Anterior cingulate cortex (tissue), 58 donors: ENCODE data around the gene FADS6.
A peak's percentile ranks its signal among the peaks of the same experiment; 100 is the strongest.
"Not testable (repeated sequence)": the region's sequence is repeated elsewhere in the genome, so short reads cannot be mapped to it uniquely, and the experiment has no call there.

Experiments
- DNase-seq, 58 donors: peaks; one replicate each; lab custom pipeline; 2025; lab: John Stamatoyannopoulos, UW

The FADS6 gene

GRCh38 chr17:74871356-74872076 lies 21.9 kb downstream of the FADS6 start:
- DNase-seq: no peak

GRCh38 chr17:74870512-74870911 lies 22.9 kb downstream of the FADS6 start:
- no peak for DNase-seq

DNA sequence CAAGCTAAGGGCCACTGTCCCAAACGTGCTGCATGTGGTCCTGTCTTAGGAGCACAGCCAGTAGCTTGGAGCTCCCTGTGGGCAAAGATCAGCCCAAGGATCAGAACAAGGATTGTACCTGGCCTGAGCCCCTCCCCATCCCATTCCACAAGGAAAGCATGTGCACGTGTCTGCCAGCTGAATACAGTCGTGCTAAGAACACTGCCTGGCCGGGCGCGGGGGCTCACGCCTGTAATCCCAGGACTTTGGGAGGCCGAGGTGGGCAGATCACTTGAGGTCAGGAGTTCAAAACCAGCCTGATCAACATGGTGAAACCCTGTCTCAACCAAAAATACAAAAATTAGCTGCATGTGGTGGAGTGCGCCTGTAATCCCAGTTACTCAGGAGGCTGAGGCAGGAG lies 23.4 kb downstream of the FADS6 start:
- DNase-seq: not testable (repeated sequence)

DNA sequence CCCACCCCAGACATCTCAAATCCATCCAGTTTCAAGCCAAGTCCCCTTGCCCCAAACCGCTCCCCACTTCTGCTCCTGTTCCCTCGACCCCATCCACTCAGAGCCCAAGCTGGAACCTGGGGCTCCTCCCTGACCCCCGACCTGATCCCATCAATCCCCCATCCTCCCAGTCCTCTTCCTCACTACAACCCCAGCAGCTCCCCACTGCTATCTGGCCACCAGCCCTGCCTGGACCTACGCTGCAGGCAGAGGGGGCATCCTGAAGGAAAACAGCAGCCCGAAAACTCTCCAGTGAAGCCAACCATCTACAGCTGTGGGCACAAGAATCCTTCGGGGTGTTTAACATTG lies 24.6 kb downstream of the FADS6 start:
- DNase-seq: no peak

- DNase-seq: no peak
These were observed 25.1 kb downstream of the FADS6 start for GRCh38 chr17:74868251-74868907.

GRCh38 chr17:74866198-74866835 lies 27.1 kb downstream of the FADS6 start:
- DNase-seq: no peak

GRCh38 chr17:74865504-74866197 lies 27.8 kb downstream of the FADS6 start:
- no peak for DNase-seq

DNA sequence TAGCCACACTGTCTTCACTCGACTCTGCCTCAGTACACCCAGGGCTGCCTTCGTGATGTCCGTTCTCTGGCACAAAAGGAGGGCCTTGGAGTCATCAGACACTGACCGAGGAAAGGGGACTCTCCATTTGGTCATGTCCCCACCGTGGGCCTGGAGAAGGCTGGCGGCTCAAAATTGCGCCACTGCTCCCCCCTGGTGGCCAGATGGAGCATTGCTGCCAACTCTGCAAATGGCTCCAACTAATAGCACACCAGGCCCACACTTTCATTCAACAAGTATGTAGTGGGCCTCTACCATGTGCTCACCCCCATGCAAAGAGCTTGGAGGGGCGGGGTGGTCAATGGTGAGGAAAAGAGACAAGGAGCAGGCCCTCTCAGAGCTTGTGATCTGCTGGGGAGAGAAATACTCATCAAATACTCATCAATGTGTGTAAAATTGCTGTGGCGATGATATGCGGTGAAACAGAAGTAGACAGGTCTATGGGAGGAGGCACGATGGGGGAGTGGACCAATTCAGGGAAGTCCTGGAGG lies 28.5 kb downstream of the FADS6 start:
- DNase-seq: peak in 57 of 58 donors; percentile 12 to 86 (median 63)

- no peak for DNase-seq
These were observed 29.1 kb downstream of the FADS6 start for GRCh38 chr17:74864297-74864865.

DNA sequence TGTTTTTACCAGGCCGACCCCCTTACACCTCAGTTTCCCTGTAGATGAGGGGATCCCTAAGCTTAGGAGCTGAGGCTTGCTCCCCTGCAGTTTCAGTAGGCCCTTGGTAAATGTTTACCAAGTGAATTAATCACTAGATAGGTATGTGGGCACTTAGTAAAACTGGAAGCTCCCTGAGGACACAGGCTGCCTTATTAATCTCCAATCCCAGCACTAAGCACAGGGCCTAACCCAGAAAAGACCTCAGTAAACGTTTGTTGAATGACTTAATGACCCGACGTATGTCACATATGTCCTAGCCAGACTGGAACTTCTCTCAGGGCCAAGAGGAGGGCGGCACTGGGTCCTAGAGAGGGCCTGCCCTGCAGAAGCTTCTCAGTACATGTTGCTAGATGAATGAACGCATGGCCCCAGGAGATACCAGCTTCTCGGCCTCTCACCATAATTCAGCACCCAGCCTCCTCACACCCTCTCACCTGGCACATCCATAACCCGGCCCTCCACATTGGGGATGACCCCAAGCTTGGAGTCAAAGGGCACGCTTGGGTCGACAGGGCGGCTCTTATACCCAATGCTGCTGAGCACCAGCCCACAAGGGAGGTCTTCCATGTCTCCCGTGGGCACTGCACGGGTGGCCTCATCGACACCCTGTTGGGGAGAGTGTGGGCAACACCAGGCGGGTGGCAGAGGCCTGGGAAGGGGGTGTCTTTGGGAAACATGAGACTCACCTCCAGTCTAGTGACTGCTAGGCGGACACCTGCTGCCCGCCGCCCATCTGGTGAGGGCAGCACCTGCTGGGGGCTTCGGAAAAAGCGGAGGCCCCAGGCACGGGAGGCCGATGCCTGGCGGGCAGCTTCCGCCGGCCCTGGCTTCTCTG lies 29.8 kb downstream of the FADS6 start:
- DNase-seq: no peak

DNA sequence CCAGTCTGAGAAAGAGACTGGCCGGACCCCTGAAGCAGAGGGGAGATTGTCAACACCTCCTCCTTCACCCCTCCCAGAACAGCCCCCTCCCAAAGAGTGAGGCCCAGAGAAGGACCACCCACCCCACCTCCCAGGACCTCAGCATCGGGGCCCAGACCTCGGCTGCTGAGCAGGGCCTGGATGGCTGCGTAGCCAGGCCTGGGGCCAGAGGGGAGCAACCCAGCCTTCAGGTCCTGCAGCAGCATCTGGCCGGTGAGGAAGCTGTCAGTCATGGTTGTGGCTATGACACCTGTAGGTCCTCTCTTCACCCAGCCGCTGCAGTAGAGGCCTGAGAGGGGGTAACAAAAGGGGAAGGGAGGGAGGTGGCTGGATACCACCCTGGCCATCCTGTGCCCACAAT lies 30.5 kb downstream of the FADS6 start:
- no peak for DNase-seq

- peak in 51 of 58 donors; percentile 14 to 76 (median 44) for DNase-seq
These were observed 31.1 kb downstream of the FADS6 start for GRCh38 chr17:74862108-74862901.

- DNase-seq: no peak
These were observed 31.7 kb downstream of the FADS6 start for GRCh38 chr17:74861662-74862107.

DNA sequence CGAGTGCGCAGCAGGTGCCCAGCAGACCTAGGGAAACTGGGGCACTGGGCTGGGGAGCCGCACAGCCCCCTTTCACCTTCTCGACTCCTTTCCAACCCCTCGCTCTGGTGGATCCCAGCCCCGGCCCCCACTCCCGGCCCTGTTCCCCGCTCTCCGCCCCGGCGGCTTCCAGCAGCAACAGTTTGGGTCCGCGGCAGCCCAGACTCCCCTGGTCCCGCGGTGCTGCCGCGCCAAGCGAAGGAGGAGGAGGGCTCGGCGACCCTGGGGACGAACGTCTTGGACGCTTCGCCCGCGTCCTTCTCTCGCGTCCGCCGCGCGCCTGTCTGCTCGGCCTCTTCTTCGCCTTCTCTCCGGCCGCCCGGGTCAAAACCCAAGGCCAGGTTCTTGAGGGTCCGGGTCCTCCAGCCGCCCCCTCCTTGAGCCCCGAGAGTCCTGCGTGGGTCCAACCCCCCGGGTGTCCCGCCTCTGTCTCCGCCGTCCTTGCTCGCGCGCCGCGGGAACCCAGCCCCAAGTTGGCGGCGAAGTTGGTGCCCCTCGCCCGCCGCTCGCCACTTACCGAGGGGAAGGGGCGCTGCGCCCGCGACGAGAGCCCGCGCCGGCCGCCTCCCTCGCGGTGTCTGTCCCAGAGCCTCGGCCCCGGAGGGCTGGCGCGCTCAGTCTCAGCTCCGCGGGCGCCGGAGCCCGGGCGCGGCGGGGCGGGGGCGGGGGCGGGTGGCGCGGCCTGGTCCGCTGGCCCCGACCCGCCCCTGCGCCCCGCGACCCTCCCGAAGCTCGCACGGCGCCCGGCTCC lies 32.4 kb downstream of the FADS6 start:
- DNase-seq: no peak

GRCh38 chr17:74860229-74860871 lies 33.1 kb downstream of the FADS6 start:
- peak in 6 of 58 donors; percentile 24 to 43 (median 30) for DNase-seq

- no peak for DNase-seq
These were observed 33.8 kb downstream of the FADS6 start, which contains the start of gene GRIN2C for GRCh38 chr17:74859459-74860228. Gene GRIN2C, minus strand, starts transcription at chr17:74859885. Its CDS starts 4,793 bp downstream, at chr17:74855092.
